Measurements from ENCODE around the gene MAPK1. TPM values are rescaled to one million over a fixed set of nuclear protein-coding genes. Genes with fewer than 3 reads are reported as not detected.
"Not testable (repeated sequence)": the region's sequence is repeated elsewhere in the genome, so short reads cannot be mapped to it uniquely, and the experiment has no call there.

The MAPK1 gene
- polyA plus RNA-seq, 1 experiment: 154 TPM

- Histone ChIP-seq H3K4me3 (ENCODE audit: low read depth, low read length) (no peak overlapping the region), H3K9me3 (ENCODE audit: control insufficient read depth, insufficient read depth, low read length) (no peaks in the 10 kb centered on the region), H3K27me3 (ENCODE audit: control insufficient read depth, insufficient read depth, low read length) (no peaks in the 10 kb centered on the region), H3K27ac (ENCODE audit: low read depth, low read length) (no peak overlapping the region)
- CTCF ChIA-PET: interaction anchor here (0.9 kb wide), 1 partner anchor 62 kb away, joined by 3 read pairs; no protein-coding TSS in a partner anchor
- no peak for TF ChIP-seq CTCF (IDR thresholded peaks at IDR 0.05; ENCODE audit: low read depth, low read length)
- no peak for DNase-seq (ENCODE audit: low read depth, low spot score)
- POLR2A ChIA-PET: no interaction called here
Observed at GRCh38 chr22:21876486-21877176, 9.2 kb upstream of the MAPK1 start.

- DNase-seq (ENCODE audit: low read depth, low spot score); H3K27ac ChIP-seq (ENCODE audit: low read depth, low read length); H3K27me3 ChIP-seq (ENCODE audit: control insufficient read depth, insufficient read depth, low read length); POLR2A ChIA-PET; CTCF ChIA-PET; H3K4me3 ChIP-seq (ENCODE audit: low read depth, low read length); H3K9me3 ChIP-seq (ENCODE audit: control insufficient read depth, insufficient read depth, low read length): not testable (repeated sequence)
Observed at GRCh38 chr22:21874953-21875352, 7.5 kb upstream of the MAPK1 start.

GRCh38 chr22:21873619-21874018 is 6.2 kb upstream of the MAPK1 start:
- DNase-seq (ENCODE audit: low read depth, low spot score): no peak
- no peak for TF ChIP-seq CTCF (IDR thresholded peaks at IDR 0.05; ENCODE audit: low read depth, low read length)
- no peak overlapping the region for H3K27ac ChIP-seq (ENCODE audit: low read depth, low read length)
- ChIA-PET POLR2A (no interaction called here), CTCF (no interaction called here)
- H3K27me3 ChIP-seq (ENCODE audit: control insufficient read depth, insufficient read depth, low read length): no peaks in the 10 kb centered on the region
- no peak overlapping the region for H3K4me3 ChIP-seq (ENCODE audit: low read depth, low read length)
- H3K9me3 ChIP-seq (ENCODE audit: control insufficient read depth, insufficient read depth, low read length): no peaks in the 10 kb centered on the region

GRCh38 chr22:21872741-21873140 is 5.3 kb upstream of the MAPK1 start:
- POLR2A ChIA-PET: interaction anchor here (0.6 kb wide), 1 partner anchor 97 kb away, joined by 5 read pairs; no protein-coding TSS in a partner anchor
- CTCF ChIA-PET; DNase-seq (ENCODE audit: low read depth, low spot score); H3K27ac ChIP-seq (ENCODE audit: low read depth, low read length); H3K27me3 ChIP-seq (ENCODE audit: control insufficient read depth, insufficient read depth, low read length); H3K4me3 ChIP-seq (ENCODE audit: low read depth, low read length); H3K9me3 ChIP-seq (ENCODE audit: control insufficient read depth, insufficient read depth, low read length): not testable (repeated sequence)

- CTCF ChIA-PET: no interaction called here
Observed at GRCh38 chr22:21868651-21869050, 1.2 kb upstream of the MAPK1 start.

More at GRCh38 chr22:21868651-21869050, 1.2 kb upstream of the MAPK1 start:
- POLR2A ChIA-PET: no interaction called here
- Histone ChIP-seq H3K4me3 (ENCODE audit: low read depth, low read length) (no peak overlapping the region), H3K27ac (ENCODE audit: low read depth, low read length) (no peak overlapping the region), H3K9me3 (ENCODE audit: control insufficient read depth, insufficient read depth, low read length) (no peaks in the 10 kb centered on the region; the same call in 1 of the 2 replicates), H3K27me3 (ENCODE audit: control insufficient read depth, insufficient read depth, low read length) (no peaks in the 10 kb centered on the region)
- DNase-seq (ENCODE audit: low read depth, low spot score): no peak
- no peak for TF ChIP-seq CTCF (IDR thresholded peaks at IDR 0.05; ENCODE audit: low read depth, low read length)

Measured in AG04450 (cell line).